CD4-positive, alpha-beta T cell (primary cell): Measurements from ENCODE around the gene SLC19A3. TPM values are rescaled to one million over a fixed set of nuclear protein-coding genes. Genes with fewer than 3 reads are reported as not detected.

Source experiments
- ATAC-seq: fragments of 200-7000 bp; cut with Tn5 transposase; one replicate; pipeline ENCODE4 v1.10.0; 2022; ENCODE audit warnings: mild to moderate bottlenecking; ENCODE audit not compliant: poor library complexity
- CTCF ChIA-PET: fragments of 350-600 bp; sonication (Branson Sonifier 250); formaldehyde crosslinking; loops from one replicate; lab custom pipeline; 2021; ENCODE audit warnings: antibody characterized with exemption, inconsistent platforms; lab: Charles Lee
- POLR2A ChIA-PET: fragments of 350-600 bp; sonication (Branson Sonifier 250); formaldehyde crosslinking; loops from one replicate; lab custom pipeline; 2021; ENCODE audit warnings: antibody characterized with exemption, inconsistent platforms; lab: Charles Lee
- DNase-seq, 14 experiments: peaks; one replicate each; pipeline ENCODE4 v3.0.0-alpha.2; 2013 to 2020; ENCODE audit warnings: mixed read lengths in 2 of 14
- H3K27ac ChIP-seq, 2 donors: one replicate each; pipeline versions ENCODE4 v1.5.1 to v1.7.0; 2013; ENCODE audit warnings: low read length in 2 of 2, low read depth in 1 of 2, mild to moderate bottlenecking in 1 of 2
- H3K27me3 ChIP-seq, 2 experiments: 1 replicate in 1 of 2; 2 replicates in 1 of 2; pipeline versions ENCODE4 v1.6.1 to v1.7.0; 2013; ENCODE audit warnings: low read length in 2 of 2, control low read depth in 1 of 2, mild to moderate bottlenecking in 1 of 2, moderate library complexity in 1 of 2; ENCODE audit not compliant: insufficient read depth in 2 of 2, control insufficient read depth in 1 of 2
- H3K36me3 ChIP-seq: one replicate; pipeline ENCODE4 v1.6.1; 2013; ENCODE audit warnings: low read length, control low read depth; ENCODE audit not compliant: insufficient read depth
- H3K4me1 ChIP-seq: one replicate; pipeline ENCODE4 v1.6.1; 2013; ENCODE audit warnings: low read length, control low read depth; ENCODE audit not compliant: insufficient read depth
- H3K4me3 ChIP-seq: one replicate; pipeline ENCODE4 v1.5.1; 2013; ENCODE audit warnings: mild to moderate bottlenecking, low read length, moderate library complexity
- H3K9me3 ChIP-seq, 2 experiments: 1 replicate in 1 of 2; 2 replicates in 1 of 2; pipeline versions ENCODE4 v1.6.1 to v1.7.0; 2013; ENCODE audit warnings: low read length in 2 of 2, mild to moderate bottlenecking in 2 of 2, control low read depth in 1 of 2, moderate library complexity in 1 of 2; ENCODE audit not compliant: control insufficient read depth in 1 of 2, insufficient read depth in 1 of 2
- H3K27ac Mint-ChIP-seq: one replicate; pipeline ENCODE4 v1.8.0; 2020; ENCODE audit warnings: mixed read lengths
- H3K27me3 Mint-ChIP-seq: one replicate; pipeline ENCODE4 v1.8.0; 2021; ENCODE audit warnings: mixed read lengths
- H3K36me3 Mint-ChIP-seq: one replicate; pipeline ENCODE4 v1.8.0; 2021; ENCODE audit warnings: low read depth, mixed read lengths
- H3K4me1 Mint-ChIP-seq: one replicate; pipeline ENCODE4 v1.8.0; 2021; ENCODE audit warnings: low read depth, mixed read lengths
- H3K4me3 Mint-ChIP-seq: one replicate; pipeline ENCODE4 v1.8.0; 2020; ENCODE audit warnings: mild to moderate bottlenecking, mixed read lengths
- H3K9me3 Mint-ChIP-seq: one replicate; pipeline ENCODE4 v1.8.0; 2020; ENCODE audit warnings: mixed read lengths
- CTCF ChIP-seq: fragments of 200-600 bp; IDR thresholded peaks from one replicate; pipeline ENCODE4 v1.8.0; 2022; ENCODE audit warnings: antibody characterized with exemption, mild to moderate bottlenecking
- intact Hi-C, 2 experiments: fragments of 100-400 bp; cut with DNase I in 1 of 2; cut with micrococcal nuclease in 1 of 2; formaldehyde crosslinking; loops; one replicate each; pipeline versions ENCODE4 v1.15.1 to v1.9.0; 2023 to 2025; cut with DNase I, micrococcal nuclease
- total RNA-seq, 174 experiments: library from RNA in 2 of 174; stranded (reverse) in 2 of 174; gene quantifications; one replicate each; pipeline ENCODE4 v1.2.3 and lab custom pipeline; 2021 to 2026

Gene SLC19A3
- total RNA-seq, 2 experiments from 2014 or later, result not detected

DNA sequence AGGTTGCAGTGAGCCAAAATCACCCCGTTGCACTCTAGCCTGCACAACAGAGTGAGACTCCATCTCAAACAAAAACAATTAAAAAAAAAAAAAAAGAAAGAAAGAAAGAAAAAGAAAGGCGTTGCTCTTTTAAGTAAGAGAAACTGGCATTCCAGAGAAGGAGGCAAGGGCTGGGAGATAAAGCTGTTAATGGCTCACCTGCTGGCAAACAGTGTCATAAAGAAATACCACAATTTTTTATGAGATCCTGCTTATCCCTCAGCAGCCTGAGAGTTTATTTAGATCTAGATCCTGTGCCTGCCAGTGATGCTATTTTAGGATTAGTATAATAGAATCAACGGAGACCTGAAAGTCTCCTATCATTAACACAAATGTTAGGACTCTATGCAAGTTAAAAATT, 16.3 kb downstream of the SLC19A3 start:
- H3K27me3 Mint-ChIP-seq, result peaks cover 30% of the 10 kb centered on the region
- H3K36me3 Mint-ChIP-seq, result no peaks in the 10 kb centered on the region
- Histone ChIP-seq H3K36me3 (no peaks in the 10 kb centered on the region), H3K27me3 (peaks cover 0 to 9% of the 10 kb centered on the region in 2 experiments), H3K9me3 (peaks cover 0 to 4% of the 10 kb centered on the region in 2 experiments), H3K4me1 (no peaks in the 10 kb centered on the region), H3K27ac (no peak overlapping the region), H3K4me3 (no peak overlapping the region)
- CTCF ChIA-PET, result no interaction called here
- no peak for DNase-seq
- H3K4me3 Mint-ChIP-seq, result no peak overlapping the region
- no peaks in the 10 kb centered on the region for H3K9me3 Mint-ChIP-seq
- H3K4me1 Mint-ChIP-seq, result no peaks in the 10 kb centered on the region
- no peak overlapping the region for H3K27ac Mint-ChIP-seq
- POLR2A ChIA-PET, result no interaction called here
- intact Hi-C loops, result no loop called here
- no peak for ATAC-seq
- TF ChIP-seq CTCF, result no peak

- H3K9me3 Mint-ChIP-seq, result no peaks in the 10 kb centered on the region
- ChIA-PET CTCF (no interaction called here), POLR2A (no interaction called here)
- Histone ChIP-seq H3K4me1 (no peaks in the 10 kb centered on the region), H3K4me3 (no peak overlapping the region), H3K9me3 (peaks cover 0 to under 1% of the 10 kb centered on the region in 2 experiments), H3K27me3 (no peaks in the 10 kb centered on the region), H3K36me3 (no peaks in the 10 kb centered on the region), H3K27ac (no peak overlapping the region)
- intact Hi-C loops, result no loop called here
- no peak for TF ChIP-seq CTCF
- no peak overlapping the region for H3K4me3 Mint-ChIP-seq
- no peaks in the 10 kb centered on the region for H3K4me1 Mint-ChIP-seq
- H3K36me3 Mint-ChIP-seq, result no peaks in the 10 kb centered on the region
- no peak overlapping the region for H3K27ac Mint-ChIP-seq
- no peak for ATAC-seq
- no peak for DNase-seq
- H3K27me3 Mint-ChIP-seq, result peaks cover 13% of the 10 kb centered on the region
These were observed 20.7 kb downstream of the SLC19A3 start for GRCh38 chr2:227696990-227697679.

DNA sequence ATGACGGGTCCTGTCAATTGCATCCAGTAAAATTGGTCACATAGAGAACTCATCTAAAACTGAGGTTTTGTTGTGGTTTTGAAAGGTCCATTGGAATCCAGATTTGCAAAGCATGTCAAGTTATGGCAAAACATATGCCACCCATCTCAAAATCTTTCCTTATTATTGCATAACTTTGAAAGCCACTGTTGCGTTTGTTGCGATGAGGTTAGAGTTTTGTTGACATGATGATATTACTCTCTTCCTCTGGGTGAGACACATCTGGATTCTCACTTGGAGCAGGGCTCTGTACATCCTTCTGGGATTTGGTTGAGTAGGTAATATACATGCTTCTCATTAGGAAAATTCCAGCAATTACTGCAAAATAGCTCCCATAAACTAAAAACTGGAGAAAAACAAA, 30.6 kb downstream of the SLC19A3 start:
- Mint-ChIP-seq H3K36me3 (no peaks in the 10 kb centered on the region), H3K27me3 (peaks cover 48% of the 10 kb centered on the region), H3K9me3 (no peaks in the 10 kb centered on the region), H3K4me3 (no peak overlapping the region), H3K4me1 (no peaks in the 10 kb centered on the region), H3K27ac (no peak overlapping the region)
- no peak for ATAC-seq
- no peak for DNase-seq
- no peak for TF ChIP-seq CTCF
- H3K27me3 ChIP-seq, result peaks cover 3 to 4% of the 10 kb centered on the region in 2 experiments
- intact Hi-C loops, result no loop called here
- ChIA-PET POLR2A (no interaction called here), CTCF (no interaction called here)
- H3K4me1 ChIP-seq, result no peaks in the 10 kb centered on the region
- H3K36me3 ChIP-seq, result no peaks in the 10 kb centered on the region
- no peak overlapping the region for H3K27ac ChIP-seq
- H3K9me3 ChIP-seq, result no peaks in the 10 kb centered on the region
- H3K4me3 ChIP-seq, result no peak overlapping the region
